GM19463 (cell line): ENCODE data around the gene WDFY4.

Experiments
- ATAC-seq: cut with Tn5 transposase; IDR thresholded peaks from one replicate; pipeline ENCODE4 v1.9.1; 2021; ENCODE audit warnings: mild to moderate bottlenecking, moderate library complexity; ENCODE audit not compliant: unreplicated experiment

WDFY4 gene

GRCh38 chr10:48740015-48740707 lies 55.5 kb downstream of the WDFY4 start:
- ATAC-seq: no peak

- no peak for ATAC-seq
Measured at GRCh38 chr10:48740988-48741387, 56.3 kb downstream of the WDFY4 start.

- ATAC-seq: no peak
Measured at GRCh38 chr10:48742891-48743860, 58.5 kb downstream of the WDFY4 start.

- ATAC-seq: no peak
Measured at GRCh38 chr10:48744587-48744986, 59.9 kb downstream of the WDFY4 start.

- ATAC-seq: no peak
Measured at GRCh38 chr10:48745662-48746245, 61.1 kb downstream of the WDFY4 start.

GRCh38 chr10:48748573-48748972 lies 63.9 kb downstream of the WDFY4 start:
- no peak for ATAC-seq

GRCh38 chr10:48749254-48749787 lies 64.6 kb downstream of the WDFY4 start:
- ATAC-seq: no peak

- ATAC-seq: no peak
Measured at GRCh38 chr10:48750019-48750418, 65.3 kb downstream of the WDFY4 start.

- no peak for ATAC-seq
Measured at GRCh38 chr10:48750991-48751390, 66.3 kb downstream of the WDFY4 start.

GRCh38 chr10:48751730-48752129 lies 67.1 kb downstream of the WDFY4 start:
- ATAC-seq: no peak

GRCh38 chr10:48758411-48758810 lies 73.7 kb downstream of the WDFY4 start:
- ATAC-seq: no peak

- peak; percentile 94 for ATAC-seq
Measured at GRCh38 chr10:48759113-48759901, 74.6 kb downstream of the WDFY4 start.

- no peak for ATAC-seq
Measured at GRCh38 chr10:48760983-48761382, 76.3 kb downstream of the WDFY4 start.

GRCh38 chr10:48762064-48763042 lies 77.7 kb downstream of the WDFY4 start:
- no peak for ATAC-seq

- ATAC-seq: no peak
Measured at GRCh38 chr10:48763403-48763965, 78.8 kb downstream of the WDFY4 start.

- no peak for ATAC-seq
Measured at GRCh38 chr10:48764486-48764885, 79.8 kb downstream of the WDFY4 start.

- ATAC-seq: peak; percentile 62
Measured at GRCh38 chr10:48765039-48765438, 80.4 kb downstream of the WDFY4 start.

GRCh38 chr10:48765527-48765926 lies 80.9 kb downstream of the WDFY4 start:
- peak; percentile 64 for ATAC-seq
